ENCODE results near the gene PTPN20.

Gene PTPN20

GRCh38 chr10:47029181-47030009 lies 118.2 kb downstream of the PTPN20 start:
- in situ Hi-C loops (cut with HindIII; ENCODE audit: low pct_ligation_motif_present, low pct_unique_long_range_greater_than_20kb, low sequenced_read_pairs) = no loop called here
- no peak for DNase-seq

GRCh38 chr10:47030191-47030703 lies 119.0 kb downstream of the PTPN20 start:
- DNase-seq = no peak
- in situ Hi-C loops (cut with HindIII; ENCODE audit: low pct_ligation_motif_present, low pct_unique_long_range_greater_than_20kb, low sequenced_read_pairs) = no loop called here

GRCh38 chr10:47031211-47031900 lies 120.1 kb downstream of the PTPN20 start:
- peak; percentile 47 for DNase-seq
- in situ Hi-C loops (cut with HindIII; ENCODE audit: low pct_ligation_motif_present, low pct_unique_long_range_greater_than_20kb, low sequenced_read_pairs) = no loop called here

GRCh38 chr10:47031901-47032465 lies 120.8 kb downstream of the PTPN20 start:
- DNase-seq = no peak
- in situ Hi-C loops (cut with HindIII; ENCODE audit: low pct_ligation_motif_present, low pct_unique_long_range_greater_than_20kb, low sequenced_read_pairs) = no loop called here

- in situ Hi-C loops (cut with HindIII; ENCODE audit: low pct_ligation_motif_present, low pct_unique_long_range_greater_than_20kb, low sequenced_read_pairs) = no loop called here
Observed at GRCh38 chr10:47033081-47033480, 121.9 kb downstream of the PTPN20 start.

GRCh38 chr10:47033541-47034270 lies 122.5 kb downstream of the PTPN20 start:
- in situ Hi-C loops (cut with HindIII; ENCODE audit: low pct_ligation_motif_present, low pct_unique_long_range_greater_than_20kb, low sequenced_read_pairs) = no loop called here
- no peak for DNase-seq

More at GRCh38 chr10:47033081-47033480, 121.9 kb downstream of the PTPN20 start:
- no peak for DNase-seq

- in situ Hi-C loops (cut with HindIII; ENCODE audit: low pct_ligation_motif_present, low pct_unique_long_range_greater_than_20kb, low sequenced_read_pairs) = no loop called here
- DNase-seq = no peak
Observed at GRCh38 chr10:47034441-47035051, 123.3 kb downstream of the PTPN20 start.

- no peak for DNase-seq
- in situ Hi-C loops (cut with HindIII; ENCODE audit: low pct_ligation_motif_present, low pct_unique_long_range_greater_than_20kb, low sequenced_read_pairs) = no loop called here
Observed at GRCh38 chr10:47035171-47035818, 124.1 kb downstream of the PTPN20 start.

GRCh38 chr10:47035819-47036337 lies 124.7 kb downstream of the PTPN20 start:
- in situ Hi-C loops (cut with HindIII; ENCODE audit: low pct_ligation_motif_present, low pct_unique_long_range_greater_than_20kb, low sequenced_read_pairs) = no loop called here
- no peak for DNase-seq

GRCh38 chr10:47036771-47037170 lies 125.5 kb downstream of the PTPN20 start:
- no peak for DNase-seq

GRCh38 chr10:47037654-47038425 lies 126.6 kb downstream of the PTPN20 start:
- in situ Hi-C loops (cut with HindIII; ENCODE audit: low pct_ligation_motif_present, low pct_unique_long_range_greater_than_20kb, low sequenced_read_pairs) = no loop called here
- DNase-seq = no peak

More at GRCh38 chr10:47036771-47037170, 125.5 kb downstream of the PTPN20 start:
- in situ Hi-C loops (cut with HindIII; ENCODE audit: low pct_ligation_motif_present, low pct_unique_long_range_greater_than_20kb, low sequenced_read_pairs) = no loop called here

GRCh38 chr10:47038881-47039561 lies 127.8 kb downstream of the PTPN20 start:
- no peak for DNase-seq
- in situ Hi-C loops (cut with HindIII; ENCODE audit: low pct_ligation_motif_present, low pct_unique_long_range_greater_than_20kb, low sequenced_read_pairs) = no loop called here

GRCh38 chr10:47039562-47039913 lies 128.3 kb downstream of the PTPN20 start:
- in situ Hi-C loops (cut with HindIII; ENCODE audit: low pct_ligation_motif_present, low pct_unique_long_range_greater_than_20kb, low sequenced_read_pairs) = no loop called here

GRCh38 chr10:47040041-47040491 lies 128.8 kb downstream of the PTPN20 start:
- in situ Hi-C loops (cut with HindIII; ENCODE audit: low pct_ligation_motif_present, low pct_unique_long_range_greater_than_20kb, low sequenced_read_pairs) = no loop called here
- no peak for DNase-seq

More at GRCh38 chr10:47039562-47039913, 128.3 kb downstream of the PTPN20 start:
- DNase-seq = no peak

- in situ Hi-C loops (cut with HindIII; ENCODE audit: low pct_ligation_motif_present, low pct_unique_long_range_greater_than_20kb, low sequenced_read_pairs) = no loop called here
- no peak for DNase-seq
Observed at GRCh38 chr10:47040681-47041080, 129.5 kb downstream of the PTPN20 start.

GRCh38 chr10:47041396-47042198 lies 130.4 kb downstream of the PTPN20 start:
- no peak for DNase-seq
- in situ Hi-C loops (cut with HindIII; ENCODE audit: low pct_ligation_motif_present, low pct_unique_long_range_greater_than_20kb, low sequenced_read_pairs) = no loop called here
